Measurements from ENCODE around the gene CDK11B.
"Not testable (repeated sequence)": the region's sequence is repeated elsewhere in the genome, so short reads cannot be mapped to it uniquely, and the experiment has no call there.

The CDK11B gene

DNA sequence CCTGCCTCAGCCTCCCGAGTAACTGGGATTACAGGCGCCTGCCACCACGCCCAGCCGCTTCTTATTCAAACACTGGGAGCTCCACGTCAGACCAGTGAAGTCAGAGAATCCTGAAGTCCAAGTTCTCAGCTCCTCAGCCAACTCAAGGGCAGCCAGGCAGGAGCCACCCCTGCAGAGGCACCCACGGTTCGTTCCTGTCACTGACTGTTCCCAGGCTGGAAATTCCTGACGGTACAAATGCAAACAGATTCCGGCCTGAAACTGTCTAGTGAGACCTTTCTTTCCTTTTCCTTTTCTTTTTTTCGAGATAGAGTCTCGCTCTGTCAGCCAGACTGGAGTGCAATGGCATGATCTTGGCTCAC is 22.1 kb upstream of the CDK11B start:
- DNase-seq: no peak

DNA sequence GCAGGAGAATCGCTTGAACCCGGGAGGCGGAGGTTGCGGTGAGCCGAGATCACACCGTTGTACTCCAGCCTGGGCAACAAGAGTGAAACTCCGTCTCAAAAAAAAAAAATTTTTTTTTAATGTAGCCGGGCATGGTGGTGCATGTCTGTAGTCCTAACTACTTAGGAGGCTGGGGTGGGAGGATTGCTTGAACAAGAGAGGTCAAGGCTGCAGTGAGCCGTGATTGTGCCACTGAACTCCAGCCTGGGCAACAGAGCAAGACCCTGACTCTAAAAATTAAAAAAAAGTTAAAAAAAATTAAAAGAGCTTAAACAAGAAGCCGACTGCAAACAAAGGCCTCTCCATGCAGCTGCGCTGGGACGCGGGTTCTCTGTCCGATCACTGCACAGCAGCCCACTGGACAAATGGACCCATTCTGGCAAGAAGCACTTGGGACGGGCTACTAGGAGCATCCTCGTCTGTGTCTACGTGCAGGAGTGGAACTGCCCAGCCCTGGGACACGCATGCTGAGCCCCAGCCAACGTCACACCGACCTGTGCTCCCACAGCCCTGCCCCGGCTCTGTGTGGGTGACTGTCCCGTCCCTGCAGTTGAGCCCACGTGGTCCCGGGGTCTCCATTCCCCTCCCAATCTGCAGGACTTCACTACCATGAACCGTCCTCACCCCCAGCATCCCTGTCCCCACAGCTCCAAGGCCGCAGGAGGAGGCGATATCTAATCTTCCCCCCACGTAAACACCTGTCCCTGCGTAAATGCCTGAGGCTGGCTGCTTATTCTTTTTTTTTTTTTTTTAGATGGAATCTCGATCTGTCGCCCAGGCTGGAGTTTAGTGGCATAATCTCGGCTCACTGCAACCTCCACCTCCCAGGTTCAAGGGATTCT is 21.5 kb upstream of the CDK11B start:
- DNase-seq: no peak

DNA sequence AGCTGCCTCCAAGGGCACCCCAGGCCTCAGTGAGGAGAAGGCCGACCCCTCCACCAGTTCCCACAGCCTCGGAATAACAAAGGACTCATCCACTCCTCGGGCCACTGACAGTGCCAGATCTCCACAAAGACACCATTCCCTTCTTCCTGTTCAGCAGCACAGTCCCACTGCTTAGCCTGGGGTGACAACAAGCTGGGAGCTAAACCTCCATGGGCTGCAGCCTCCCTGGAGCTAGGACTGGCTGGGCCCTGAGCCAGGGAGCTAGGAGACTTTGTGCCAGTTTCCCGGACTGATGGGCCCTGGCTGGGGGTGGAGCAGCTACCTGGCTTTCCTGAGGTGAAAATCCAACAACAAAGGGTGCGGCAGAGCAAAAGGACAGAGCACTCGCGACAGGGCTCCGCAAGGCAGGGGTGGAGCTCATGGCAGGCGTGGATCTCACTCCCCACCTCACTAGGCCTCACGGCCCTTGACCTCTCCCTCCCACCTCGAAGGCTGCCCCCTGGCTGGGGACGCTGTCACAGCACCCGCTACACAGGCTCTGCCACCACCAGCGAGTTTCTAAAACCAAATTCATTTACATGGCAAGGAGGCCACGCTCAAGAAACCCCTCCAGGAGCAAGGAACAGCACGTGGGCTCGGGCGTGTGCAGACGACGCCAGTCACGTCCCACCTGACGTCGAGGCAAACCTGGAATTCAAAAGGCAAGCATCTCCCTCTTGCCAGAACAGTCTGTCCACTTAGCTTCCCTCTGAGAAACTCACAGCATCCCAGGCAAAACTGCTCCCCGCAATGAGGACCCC is 20.0 kb upstream of the CDK11B start:
- no peak for DNase-seq

DNA sequence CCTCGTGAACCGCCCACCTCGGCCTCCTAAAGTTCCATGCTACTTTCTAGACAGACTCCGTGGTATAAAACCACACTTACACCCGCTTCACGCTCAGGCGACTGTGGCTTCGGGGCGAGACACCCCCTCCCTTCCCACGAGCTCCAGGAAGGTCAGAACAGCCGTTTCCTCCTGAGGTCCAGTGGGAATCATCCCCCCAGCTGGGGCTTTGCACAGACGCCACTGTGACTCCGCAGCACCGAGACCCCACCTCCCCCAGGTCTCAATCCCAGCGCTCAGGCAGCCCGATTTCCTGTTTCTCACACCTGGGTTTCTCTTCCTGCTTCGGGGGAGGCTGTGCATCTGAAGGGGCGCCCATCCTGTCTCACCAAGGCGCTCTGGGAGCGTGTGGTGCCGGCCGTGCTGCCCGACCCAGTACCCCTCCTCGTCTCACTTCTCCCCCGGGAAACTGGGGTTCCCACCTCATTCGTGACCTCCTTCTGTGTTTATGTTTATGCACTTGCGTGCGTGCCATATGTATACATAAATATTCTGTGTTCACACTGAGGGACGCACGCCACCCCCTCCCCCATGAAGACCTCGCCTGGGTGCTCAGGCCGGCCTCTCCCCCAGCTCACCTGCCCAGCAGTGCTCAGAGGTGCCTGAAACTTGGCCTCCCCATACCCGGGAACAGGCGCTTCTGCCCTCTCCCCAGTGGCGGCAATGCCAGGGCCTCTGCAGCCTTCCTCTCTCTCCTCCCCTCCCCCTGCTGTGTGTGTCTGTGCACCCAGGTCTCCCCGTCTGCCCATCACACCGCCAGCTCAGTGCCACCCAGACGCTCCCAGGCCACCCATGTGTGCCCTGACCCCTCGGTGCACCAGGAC is 19.1 kb upstream of the CDK11B start:
- peak; percentile 49 for DNase-seq

DNA sequence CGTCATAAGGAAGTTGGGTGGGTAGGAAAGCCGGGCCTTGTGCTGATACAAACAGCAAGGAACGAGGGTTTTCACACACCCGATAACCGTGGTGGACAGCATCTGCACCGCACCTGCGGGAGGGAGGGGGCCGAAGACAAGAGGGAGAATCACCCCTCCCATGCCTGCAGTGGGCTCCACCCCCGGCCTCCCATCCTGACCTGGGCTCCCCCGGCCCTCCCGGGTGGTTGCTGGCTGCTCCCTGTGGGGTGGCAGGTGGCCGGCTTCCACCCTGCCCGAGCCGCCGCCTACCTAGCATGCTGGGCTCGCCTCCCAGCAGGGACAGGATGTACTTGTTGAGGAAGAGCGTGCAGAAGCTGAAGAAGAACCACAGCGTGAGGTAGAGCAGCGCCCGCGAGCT is 17.3 kb upstream of the CDK11B start:
- DNase-seq: not testable (repeated sequence)

DNA sequence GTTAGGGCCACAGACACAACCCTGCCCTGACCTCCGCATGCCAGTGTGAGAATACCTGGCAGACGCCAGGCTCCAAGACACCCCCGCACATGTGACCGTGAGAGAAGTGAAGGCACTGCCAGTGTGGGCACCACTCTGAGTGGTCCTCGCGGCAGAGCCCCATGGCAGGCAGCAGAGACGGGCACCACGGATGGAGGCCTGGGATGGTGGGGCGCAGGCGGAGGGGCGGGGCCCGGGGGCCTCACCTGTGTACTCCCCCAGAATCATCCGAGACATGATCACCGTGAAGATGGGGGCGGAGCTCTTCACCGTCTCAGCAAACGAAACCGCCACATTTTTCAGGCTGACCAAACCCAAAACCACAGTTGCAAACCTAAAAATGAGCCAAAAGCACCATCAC is 16.4 kb upstream of the CDK11B start:
- DNase-seq: not testable (repeated sequence)

DNA sequence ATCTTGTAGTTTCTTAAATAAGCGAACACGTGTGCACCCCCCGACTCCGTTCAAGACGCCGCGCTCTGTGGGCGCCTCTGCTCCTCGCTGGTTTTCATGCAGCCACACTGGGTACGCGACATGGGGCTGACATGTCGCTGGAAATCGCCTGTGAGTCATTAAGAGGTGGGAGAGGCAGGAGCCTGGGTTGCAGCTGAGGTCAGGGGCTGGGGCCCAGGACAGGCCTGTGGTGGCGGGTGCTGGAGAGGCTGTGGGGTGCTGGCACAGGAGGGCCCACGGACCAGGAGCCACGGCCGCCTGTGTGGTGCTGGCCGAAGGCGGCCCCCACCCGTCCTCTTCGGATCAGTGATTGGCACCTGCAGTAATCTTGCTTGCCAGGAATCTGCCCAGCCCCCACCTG is 16.0 kb upstream of the CDK11B start:
- DNase-seq: not testable (repeated sequence)

DNA sequence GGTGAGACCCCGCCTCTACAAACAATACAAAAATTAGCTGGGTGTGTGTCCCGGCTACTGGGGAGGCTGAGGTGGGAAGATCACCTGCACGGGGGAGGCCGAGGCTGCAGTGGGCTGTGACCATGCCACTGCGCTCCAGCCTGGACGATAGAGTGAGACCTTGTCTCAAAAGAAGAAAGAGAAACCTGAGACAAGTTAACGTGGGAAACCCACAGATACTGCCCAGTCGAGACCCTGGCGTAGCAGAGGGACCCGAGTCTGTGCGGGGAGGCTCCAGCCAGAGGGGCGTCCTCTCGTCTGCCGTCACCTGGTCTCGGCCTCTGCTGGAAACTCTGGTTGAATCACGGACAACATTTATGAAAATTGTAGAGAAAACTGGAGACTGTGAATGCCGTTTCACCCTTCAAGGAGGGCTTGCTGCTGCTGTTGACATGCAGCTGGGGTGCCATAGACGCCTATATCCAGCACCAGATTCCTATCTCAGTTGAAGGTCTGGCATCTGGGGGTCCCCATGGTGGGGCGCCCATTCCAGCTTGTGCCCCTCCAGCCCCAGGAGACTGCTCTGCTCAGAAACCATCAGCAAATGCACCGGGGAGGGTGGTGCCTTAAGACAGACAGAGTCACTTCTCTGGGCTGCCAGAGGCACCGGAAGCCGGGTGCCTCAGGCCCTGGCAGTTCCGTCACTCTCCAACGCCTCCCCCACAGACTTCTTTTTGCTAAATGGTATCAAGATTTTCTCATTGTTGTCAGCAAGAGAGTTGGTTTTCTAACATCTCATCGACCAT is 13.6 kb upstream of the CDK11B start:
- DNase-seq: no peak

DNA sequence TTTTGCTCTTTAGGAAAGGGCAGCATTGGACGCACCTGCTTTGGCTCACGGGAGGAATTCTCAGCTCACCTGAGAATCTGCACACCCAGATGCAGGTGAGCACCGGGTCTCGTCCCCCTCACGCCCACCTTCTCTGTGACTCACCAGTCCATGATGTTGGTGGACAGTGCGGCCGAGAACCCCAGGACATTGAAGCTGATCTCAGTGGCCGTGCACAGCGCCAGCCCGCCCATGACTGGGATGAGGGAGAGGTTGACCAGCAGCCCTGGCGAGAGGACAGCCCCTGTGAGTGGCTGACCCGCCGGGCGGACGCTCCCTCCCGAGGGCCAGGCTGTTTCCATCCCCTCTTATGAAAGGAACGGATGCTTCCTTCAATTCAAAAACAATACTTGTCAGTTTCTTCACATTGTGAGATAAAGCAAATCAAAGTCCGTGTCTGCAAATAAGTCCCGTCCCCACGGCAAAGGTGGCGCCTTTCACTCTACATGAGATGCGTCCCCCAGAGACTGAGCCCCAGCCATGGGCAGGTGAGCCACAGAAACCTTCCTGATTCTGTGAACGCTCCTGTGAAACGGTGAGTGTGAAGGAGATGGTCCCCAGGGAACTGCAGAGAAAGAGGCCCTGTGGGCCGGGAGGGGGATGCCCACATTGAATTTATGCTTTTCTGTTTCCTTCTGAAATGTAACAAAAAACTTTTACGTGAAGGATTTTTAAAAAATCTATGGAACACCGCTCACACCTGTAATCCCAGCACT is 12.7 kb upstream of the CDK11B start:
- DNase-seq: no peak

DNA sequence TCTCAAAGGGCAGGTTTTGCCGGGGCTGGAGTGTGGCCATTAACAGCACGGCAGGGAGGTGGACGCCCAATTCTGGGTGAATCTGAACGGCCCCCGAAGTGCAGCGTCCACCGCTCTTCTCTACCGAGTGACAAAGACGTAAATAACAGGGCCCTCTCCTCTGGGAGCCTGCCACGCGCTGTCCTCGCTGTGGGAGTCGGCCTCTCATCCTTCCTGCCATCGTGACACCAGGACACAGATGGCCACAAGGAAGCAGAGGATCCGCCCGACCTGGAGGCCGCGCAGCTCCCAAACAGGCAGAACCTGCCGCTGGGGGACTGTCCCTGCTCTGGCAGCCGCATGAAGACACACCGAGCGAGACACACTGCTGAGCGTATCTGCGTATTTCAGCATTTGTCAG is 12.1 kb upstream of the CDK11B start:
- DNase-seq: no peak

DNA sequence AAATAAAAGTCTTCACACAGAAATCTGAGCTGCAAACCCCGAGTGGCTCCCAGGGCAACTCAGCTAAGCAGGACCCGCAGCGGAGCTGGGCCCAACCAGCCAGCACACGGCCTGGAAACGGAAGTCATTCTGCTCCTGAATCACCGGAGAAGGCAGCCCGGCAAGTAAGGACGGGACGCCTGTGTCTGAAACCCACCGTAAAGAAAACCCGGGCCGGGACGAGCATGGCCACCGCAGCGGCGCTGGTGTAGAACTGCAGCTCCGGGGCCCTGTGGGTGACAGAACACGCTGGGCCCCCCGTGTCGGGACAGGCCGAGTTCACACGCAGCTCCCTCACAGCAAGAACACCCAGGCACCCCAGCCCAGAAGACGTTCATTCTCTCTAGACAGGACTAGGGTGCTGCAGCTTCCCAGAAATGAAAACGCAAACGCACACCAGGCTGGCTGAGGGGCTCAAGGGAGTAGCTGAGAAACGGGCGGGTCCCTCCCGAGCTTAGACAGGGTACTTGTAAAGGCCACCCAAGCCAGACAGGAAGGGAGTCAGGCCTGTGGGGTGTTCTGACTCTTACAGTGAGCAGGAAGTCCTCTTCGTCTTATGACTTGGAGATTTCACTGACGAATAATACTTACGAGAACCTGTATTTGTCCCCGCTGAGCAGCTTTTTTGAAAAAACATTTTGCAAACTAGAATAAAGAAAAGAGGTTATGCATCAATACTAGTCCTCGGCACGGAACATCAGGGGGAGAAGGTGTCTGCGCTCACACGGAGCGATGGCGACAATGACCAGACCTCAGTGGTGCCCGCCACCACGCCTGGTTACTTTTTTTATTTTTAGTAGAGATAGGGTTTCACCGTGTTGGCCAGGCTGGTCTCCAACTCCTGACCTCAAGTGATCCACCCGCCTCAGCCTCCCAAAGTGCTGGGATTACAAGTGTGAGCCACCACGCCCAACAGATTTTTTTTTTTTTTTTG is 10.9 kb upstream of the CDK11B start:
- no peak for DNase-seq

DNA sequence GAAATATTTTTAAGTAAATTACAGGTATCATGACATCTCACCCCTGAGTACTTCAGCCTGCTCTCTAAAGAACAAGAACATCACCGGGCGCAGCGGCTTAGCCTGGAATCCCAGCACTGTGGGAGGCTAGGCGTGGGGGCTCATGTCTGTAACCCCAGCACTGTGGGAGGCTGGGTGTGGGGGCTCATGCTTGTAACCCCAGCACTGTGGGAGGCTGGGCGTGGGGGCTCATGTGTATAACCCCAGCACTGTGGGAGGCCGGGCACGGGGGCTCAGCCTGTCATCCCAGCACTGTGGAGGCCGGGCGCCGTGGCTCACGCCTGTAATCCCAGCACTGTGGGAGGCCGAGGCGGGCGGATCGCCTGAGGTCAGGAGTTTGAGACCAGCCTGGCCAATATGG is 7.7 kb upstream of the CDK11B start:
- no peak for DNase-seq

DNA sequence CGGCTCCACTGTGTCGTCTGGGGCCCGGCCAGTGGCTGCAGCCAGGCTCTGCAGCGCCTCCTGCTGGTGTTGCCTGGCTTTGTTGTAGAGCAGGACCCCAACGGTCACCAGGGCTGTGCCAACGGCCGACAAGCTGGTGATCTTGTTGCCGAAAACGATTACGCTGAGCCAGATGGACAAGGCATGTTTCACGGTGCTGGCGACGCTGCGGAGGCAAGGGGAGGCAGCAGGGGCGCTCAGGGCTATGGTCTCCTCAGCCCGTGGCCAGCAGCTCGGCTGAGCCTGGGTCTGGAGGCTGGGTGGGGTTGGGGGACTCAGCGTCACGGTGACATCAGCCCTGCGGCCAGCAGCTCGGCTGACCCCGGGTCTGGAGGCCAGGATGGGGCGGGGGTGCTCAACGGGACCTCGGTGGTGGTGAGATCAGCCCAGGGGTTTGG is 7.0 kb upstream of the CDK11B start:
- no peak for DNase-seq

DNA sequence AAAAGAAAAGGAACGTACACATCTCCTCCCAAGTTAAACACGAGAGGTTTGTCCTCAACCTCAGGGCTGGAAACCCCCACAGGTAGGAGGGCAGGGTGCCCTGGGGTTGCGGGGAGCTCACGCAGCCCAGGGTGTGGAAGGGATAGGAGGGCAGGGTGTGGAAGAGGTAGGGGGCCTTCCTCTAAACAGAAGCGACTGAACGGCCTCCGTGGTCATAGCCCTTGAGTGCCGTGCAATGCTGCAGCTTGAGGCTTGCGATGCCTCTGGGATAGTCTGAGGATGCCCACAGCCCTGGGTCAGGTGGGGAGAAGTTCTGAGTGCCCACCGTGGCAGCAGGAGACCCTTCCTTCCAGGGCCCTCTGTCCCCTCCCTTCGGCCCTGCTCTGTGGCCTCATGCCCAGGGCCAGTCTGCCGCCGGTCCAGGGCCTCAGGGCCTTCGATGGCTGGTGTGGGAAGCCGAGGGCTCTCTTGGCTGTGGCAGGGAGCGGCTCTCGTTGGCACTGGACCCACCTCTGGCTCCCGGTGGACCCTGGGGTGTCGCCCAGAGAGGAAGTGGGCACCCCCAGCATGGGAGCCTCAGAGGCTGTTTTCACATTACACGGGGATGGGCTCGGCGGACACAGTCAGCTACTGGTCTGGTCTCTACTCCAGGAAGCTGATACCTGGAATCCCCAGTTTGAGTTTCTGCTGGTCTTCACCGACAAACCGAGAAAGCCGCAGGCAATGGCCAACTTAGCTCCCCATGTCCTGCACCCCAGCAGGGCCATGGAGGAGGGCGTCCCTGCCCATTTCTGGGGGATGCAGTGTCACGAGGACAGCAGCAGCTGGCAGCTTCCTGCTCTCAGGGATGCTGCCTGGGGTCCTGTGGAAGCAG is 6.4 kb upstream of the CDK11B start:
- DNase-seq: no peak

DNA sequence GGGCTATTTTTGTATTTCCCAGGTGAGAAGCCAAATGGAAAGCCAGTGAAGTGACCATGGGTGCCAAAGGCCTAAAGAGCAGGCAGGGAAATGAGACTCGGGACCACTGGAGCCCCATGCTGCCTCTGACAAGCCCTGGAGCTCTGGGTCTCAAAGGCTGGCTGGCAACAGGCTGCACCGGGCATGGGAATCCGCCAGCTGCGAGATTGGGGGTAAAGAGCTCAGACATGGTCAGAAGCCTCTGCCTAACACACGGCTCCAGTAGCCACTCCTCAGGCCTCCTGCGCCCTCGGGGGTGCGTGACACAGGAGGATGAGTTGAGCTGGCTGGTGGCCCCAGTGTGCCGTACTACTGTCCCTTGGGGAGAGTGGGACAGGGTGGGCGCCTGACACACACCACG is 5.5 kb upstream of the CDK11B start:
- not testable (repeated sequence) for DNase-seq

DNA sequence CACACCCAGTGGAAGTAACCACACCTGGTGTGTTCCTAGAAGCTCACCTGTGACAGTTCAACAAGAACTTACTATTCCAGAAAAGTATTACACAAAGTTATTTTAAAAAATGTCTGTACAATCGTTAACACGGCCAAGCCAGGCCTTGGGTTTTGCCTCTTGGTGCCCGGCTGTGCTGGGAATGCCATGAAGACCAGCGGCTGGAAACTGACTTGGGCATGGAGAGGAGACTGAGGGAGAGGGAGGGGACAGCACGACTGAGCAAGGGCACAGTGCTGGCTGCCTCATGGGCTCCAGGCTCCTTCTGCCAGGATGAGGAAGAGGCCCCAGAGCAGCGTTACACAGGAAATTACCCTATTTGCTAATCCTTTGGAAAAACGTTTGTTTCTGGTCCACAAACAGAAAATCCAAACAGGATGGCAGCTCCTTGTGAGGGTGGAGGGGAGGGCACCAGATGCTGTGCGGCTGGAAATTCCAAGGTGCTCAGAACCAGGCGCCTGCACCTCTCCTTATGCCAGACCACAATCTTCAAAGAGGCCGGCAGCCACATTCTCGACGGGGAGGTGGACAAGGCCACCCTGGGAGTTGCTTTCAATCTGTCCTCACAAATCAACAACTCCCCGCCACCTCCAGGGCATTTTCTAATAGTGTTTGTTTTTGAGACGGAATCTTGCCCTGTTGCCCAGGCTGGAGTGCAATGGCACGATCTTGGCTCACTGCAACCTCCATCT is 4.2 kb upstream of the CDK11B start:
- DNase-seq: not testable (repeated sequence)

DNA sequence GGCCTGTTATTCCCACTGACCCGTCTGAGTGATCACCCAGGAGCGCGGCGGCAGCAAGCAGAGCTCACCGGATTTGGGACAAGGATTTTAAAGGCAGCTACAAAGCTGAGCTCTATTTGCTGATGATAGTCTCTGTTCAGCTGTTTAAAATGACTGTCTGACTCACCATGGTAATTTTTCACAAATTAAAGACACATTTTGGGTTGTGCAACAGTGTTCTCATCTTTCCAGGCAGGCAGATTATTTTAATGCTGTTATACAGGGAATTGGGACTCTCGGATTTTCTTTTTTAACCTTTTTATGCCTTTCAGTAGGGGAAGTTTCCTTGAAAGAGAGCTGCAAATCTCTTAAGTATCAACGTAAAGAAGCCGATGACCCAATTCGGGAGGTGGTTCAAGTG is 3.6 kb upstream of the CDK11B start:
- DNase-seq: not testable (repeated sequence)

DNA sequence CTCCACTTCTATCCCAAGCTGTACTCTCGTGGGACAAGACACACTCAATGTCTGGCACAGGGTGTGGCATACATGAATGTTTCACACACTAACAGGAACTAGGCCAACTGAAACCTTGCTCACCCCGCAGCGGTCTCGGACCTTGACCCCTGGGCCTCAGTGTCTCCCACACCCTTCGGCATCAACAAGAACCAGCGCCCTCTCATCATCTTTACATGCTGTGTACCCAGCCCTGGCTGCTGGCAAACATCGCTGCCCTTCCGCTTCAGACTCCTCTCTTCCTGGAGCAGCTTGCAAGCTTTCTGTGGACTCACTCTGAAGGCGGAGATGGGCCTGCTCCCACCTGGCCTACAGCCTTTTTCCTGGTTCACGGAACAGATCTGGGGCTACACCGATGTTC is 10.5 kb downstream of the CDK11B start:
- DNase-seq: not testable (repeated sequence)

All from activated gamma-delta T cell treated with Interleukin-2 at 50 U/mL for 16 hours (primary cell).